Neural progenitor cell (in vitro differentiated cells): Measurements from ENCODE around the gene KDM5C.

Source experiments
- EZH2 ChIP-seq: fragments of 200-600 bp; sonication (generic); IDR thresholded peaks from 2 replicates; pipeline ENCODE4 v1.6.1; 2017; ENCODE audit warnings: antibody characterized with exemption, mild to moderate bottlenecking, moderate library complexity
- TF ChIP-seq, protein P1 (sequence below): fragments of 200-600 bp; sonication (generic); IDR thresholded peaks from 2 replicates; pipeline ENCODE4 v1.5.1; 2017; ENCODE audit warnings: antibody characterized with exemption, mild to moderate bottlenecking

DNA sequence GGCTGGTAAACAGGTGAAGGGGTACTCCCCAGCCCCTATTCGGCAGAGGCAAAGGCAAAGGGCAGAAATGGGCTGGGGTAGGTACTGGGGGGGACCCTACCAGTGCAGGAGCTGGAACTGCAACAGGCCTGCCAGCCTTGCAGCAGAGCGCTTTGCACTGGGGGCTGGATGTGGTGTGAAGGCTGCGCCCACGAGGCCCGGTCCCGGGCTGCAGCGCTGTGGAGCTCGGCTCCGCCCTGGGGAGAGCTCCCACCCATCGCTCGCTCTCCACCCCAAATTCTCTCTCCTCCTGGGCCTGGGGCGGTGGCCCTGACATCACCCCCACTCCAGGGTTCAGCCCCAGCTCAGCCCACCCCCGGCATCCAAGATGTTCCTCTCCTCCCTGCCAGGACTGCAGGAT, 32.2 kb upstream of the KDM5C start:
- TF ChIP-seq, protein P1, sequence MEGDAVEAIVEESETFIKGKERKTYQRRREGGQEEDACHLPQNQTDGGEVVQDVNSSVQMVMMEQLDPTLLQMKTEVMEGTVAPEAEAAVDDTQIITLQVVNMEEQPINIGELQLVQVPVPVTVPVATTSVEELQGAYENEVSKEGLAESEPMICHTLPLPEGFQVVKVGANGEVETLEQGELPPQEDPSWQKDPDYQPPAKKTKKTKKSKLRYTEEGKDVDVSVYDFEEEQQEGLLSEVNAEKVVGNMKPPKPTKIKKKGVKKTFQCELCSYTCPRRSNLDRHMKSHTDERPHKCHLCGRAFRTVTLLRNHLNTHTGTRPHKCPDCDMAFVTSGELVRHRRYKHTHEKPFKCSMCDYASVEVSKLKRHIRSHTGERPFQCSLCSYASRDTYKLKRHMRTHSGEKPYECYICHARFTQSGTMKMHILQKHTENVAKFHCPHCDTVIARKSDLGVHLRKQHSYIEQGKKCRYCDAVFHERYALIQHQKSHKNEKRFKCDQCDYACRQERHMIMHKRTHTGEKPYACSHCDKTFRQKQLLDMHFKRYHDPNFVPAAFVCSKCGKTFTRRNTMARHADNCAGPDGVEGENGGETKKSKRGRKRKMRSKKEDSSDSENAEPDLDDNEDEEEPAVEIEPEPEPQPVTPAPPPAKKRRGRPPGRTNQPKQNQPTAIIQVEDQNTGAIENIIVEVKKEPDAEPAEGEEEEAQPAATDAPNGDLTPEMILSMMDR: no peak
- TF ChIP-seq EZH2: no peak
